Skin epidermis (tissue), 12 donors: ENCODE data around the gene LRP1-AS.

ENCODE experiments used
- H3K27ac ChIP-seq, 21 experiments: fragments of 200-600 bp; sonication (generic) in 11 of 21; one replicate each; pipeline ENCODE4 v1.5.0; 2020; ENCODE audit warnings: mild to moderate bottlenecking in 3 of 21, inconsistent platforms in 2 of 21, moderate library complexity in 2 of 21
- H3K4me3 ChIP-seq, 7 experiments: fragments of 200-600 bp; sonication (generic) in 2 of 7; one replicate each; pipeline ENCODE4 v1.5.0; 2020; ENCODE audit warnings: inconsistent platforms in 2 of 7, mild to moderate bottlenecking in 2 of 7, moderate library complexity in 1 of 7

LRP1-AS gene

GRCh38 chr12:57181072-57181471, 33.7 kb upstream of the LRP1-AS start:
- H3K4me3 ChIP-seq: no peak overlapping the region
- H3K27ac ChIP-seq: peak overlapping the region in 11 of 21 experiments; percentile 2 to 67 (median 29)

- peak overlapping the region in 8 of 21 experiments; percentile 6 to 67 (median 32) for H3K27ac ChIP-seq
- H3K4me3 ChIP-seq: no peak overlapping the region
Measured at GRCh38 chr12:57180321-57180989, 33.0 kb upstream of the LRP1-AS start.

GRCh38 chr12:57179331-57180086, 32.1 kb upstream of the LRP1-AS start:
- peak overlapping the region in 1 of 21 experiments; percentile 55 for H3K27ac ChIP-seq
- no peak overlapping the region for H3K4me3 ChIP-seq

GRCh38 chr12:57178213-57178612, 30.8 kb upstream of the LRP1-AS start:
- Histone ChIP-seq H3K4me3 (no peak overlapping the region), H3K27ac (no peak overlapping the region)

GRCh38 chr12:57177354-57177753, 29.9 kb upstream of the LRP1-AS start:
- H3K4me3 ChIP-seq: no peak overlapping the region

GRCh38 chr12:57176846-57177245, 29.4 kb upstream of the LRP1-AS start:
- Histone ChIP-seq H3K27ac (peak overlapping the region in 6 of 21 experiments; percentile 5 to 70 (median 54)), H3K4me3 (no peak overlapping the region)

More at GRCh38 chr12:57177354-57177753, 29.9 kb upstream of the LRP1-AS start:
- H3K27ac ChIP-seq: peak overlapping the region in 1 of 21 experiments; percentile 29

GRCh38 chr12:57176139-57176477, 28.7 kb upstream of the LRP1-AS start:
- peak overlapping the region in 15 of 21 experiments; percentile 5 to 70 (median 50) for H3K27ac ChIP-seq
- H3K4me3 ChIP-seq: no peak overlapping the region

GRCh38 chr12:57175428-57176138, 28.2 kb upstream of the LRP1-AS start:
- no peak overlapping the region for H3K4me3 ChIP-seq
- peak overlapping the region in 15 of 21 experiments; percentile 5 to 70 (median 50) for H3K27ac ChIP-seq

GRCh38 chr12:57173683-57174082, 26.3 kb upstream of the LRP1-AS start:
- H3K27ac ChIP-seq: no peak overlapping the region
- H3K4me3 ChIP-seq: no peak overlapping the region

- Histone ChIP-seq H3K4me3 (no peak overlapping the region), H3K27ac (no peak overlapping the region)
Measured at GRCh38 chr12:57173089-57173488, 25.7 kb upstream of the LRP1-AS start.

- Histone ChIP-seq H3K27ac (peak overlapping the region in 6 of 21 experiments; percentile 7 to 36 (median 14)), H3K4me3 (no peak overlapping the region)
Measured at GRCh38 chr12:57171668-57172067, 24.2 kb upstream of the LRP1-AS start.

GRCh38 chr12:57170927-57171326, 23.5 kb upstream of the LRP1-AS start:
- Histone ChIP-seq H3K4me3 (no peak overlapping the region), H3K27ac (peak overlapping the region in 7 of 21 experiments; percentile 3 to 47 (median 29))

GRCh38 chr12:57170408-57170807, 23.0 kb upstream of the LRP1-AS start:
- Histone ChIP-seq H3K27ac (peak overlapping the region in 6 of 21 experiments; percentile 3 to 47 (median 32)), H3K4me3 (no peak overlapping the region)

GRCh38 chr12:57169969-57170368, 22.6 kb upstream of the LRP1-AS start:
- peak overlapping the region in 4 of 21 experiments; percentile 8 to 37 (median 18) for H3K27ac ChIP-seq
- no peak overlapping the region for H3K4me3 ChIP-seq

- Histone ChIP-seq H3K4me3 (no peak overlapping the region), H3K27ac (peak overlapping the region in 4 of 21 experiments; percentile 8 to 37 (median 18))
Measured at GRCh38 chr12:57169046-57169795, 21.8 kb upstream of the LRP1-AS start.

GRCh38 chr12:57168058-57168457, 20.6 kb upstream of the LRP1-AS start:
- Histone ChIP-seq H3K27ac (peak overlapping the region in 7 of 21 experiments; percentile 11 to 75 (median 49)), H3K4me3 (no peak overlapping the region)

- Histone ChIP-seq H3K27ac (peak overlapping the region in 12 of 21 experiments; percentile 8 to 75 (median 34)), H3K4me3 (no peak overlapping the region)
Measured at GRCh38 chr12:57166971-57167371, 19.6 kb upstream of the LRP1-AS start.

GRCh38 chr12:57165741-57166140, 18.3 kb upstream of the LRP1-AS start:
- Histone ChIP-seq H3K27ac (peak overlapping the region in 6 of 21 experiments; percentile 25 to 67 (median 45)), H3K4me3 (no peak overlapping the region)

GRCh38 chr12:57164966-57165625, 17.7 kb upstream of the LRP1-AS start:
- Histone ChIP-seq H3K4me3 (no peak overlapping the region), H3K27ac (peak overlapping the region in 7 of 21 experiments; percentile 1 to 40 (median 27))
